Measurements from ENCODE around the gene RTTN.
"Not testable (repeated sequence)": the region's sequence is repeated elsewhere in the genome, so short reads cannot be mapped to it uniquely, and the experiment has no call there.

RTTN gene

DNA sequence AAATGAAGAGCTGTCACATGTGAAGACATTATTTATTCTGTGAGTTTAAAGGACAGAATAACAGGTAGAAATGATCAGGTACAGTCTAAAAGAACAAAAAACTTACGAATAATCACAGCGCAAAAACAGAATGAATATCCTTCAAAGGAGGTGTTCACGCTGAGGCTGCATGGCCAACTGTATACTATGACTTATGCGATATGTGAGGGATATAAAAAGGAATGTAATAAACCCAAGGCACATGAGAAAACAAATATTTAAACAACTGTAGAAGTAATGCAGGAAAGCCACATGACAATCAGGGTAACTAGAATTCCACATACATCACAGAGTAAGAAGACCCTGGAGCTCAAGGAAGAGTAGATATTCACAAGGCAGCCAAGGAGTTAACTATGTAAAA, 81.3 kb downstream of the RTTN start:
- Histone ChIP-seq H3K27me3 (no peaks in the 10 kb centered on the region), H3K36me3 (peaks cover 22 to 31% (median 23%) of the 10 kb centered on the region in 3 donors), H3K9me3 (no peaks in the 10 kb centered on the region), H3K4me3 (no peak overlapping the region), H3K27ac (no peak overlapping the region), H3K4me1 (no peaks in the 10 kb centered on the region)
- intact Hi-C loops (cut with DNase I; ENCODE audit: low total_unique reads) = no loop called here
- TF ChIP-seq CTCF (IDR thresholded peaks at IDR 0.05) = no peak
- no peak for DNase-seq

GRCh38 chr18:70121842-70122241, 83.6 kb downstream of the RTTN start:
- Histone ChIP-seq H3K36me3 (peaks cover 8 to 26% (median 15%) of the 10 kb centered on the region in 3 donors), H3K27me3 (no peaks in the 10 kb centered on the region)

DNA sequence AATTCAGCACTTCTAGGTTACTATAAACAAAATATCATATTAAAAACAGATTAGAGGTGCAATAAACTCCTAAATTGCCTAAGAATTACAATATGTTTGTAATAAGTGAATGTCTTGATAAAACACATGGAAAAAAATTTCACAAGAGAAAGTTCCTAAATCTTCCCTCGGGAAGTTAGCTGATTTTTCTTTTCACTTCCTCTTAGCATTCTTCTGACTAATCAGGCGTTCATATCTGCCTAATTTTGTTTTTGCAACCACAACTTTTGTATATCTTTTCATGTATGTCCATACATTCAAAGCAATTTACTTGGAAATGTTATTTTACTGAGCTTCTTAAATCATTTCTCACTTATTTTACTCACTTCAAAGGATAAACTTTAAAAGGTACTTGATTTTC, 88.5 kb downstream of the RTTN start:
- H3K9me3 ChIP-seq = no peaks in the 10 kb centered on the region
- H3K36me3 ChIP-seq = peaks cover 14 to 27% (median 20%) of the 10 kb centered on the region in 3 donors
- no peaks in the 10 kb centered on the region for H3K4me1 ChIP-seq
- intact Hi-C loops (cut with DNase I; ENCODE audit: low total_unique reads) = no loop called here
- no peak overlapping the region for H3K4me3 ChIP-seq
- no peak for TF ChIP-seq CTCF (IDR thresholded peaks at IDR 0.05)
- no peak for DNase-seq
- H3K27me3 ChIP-seq = no peaks in the 10 kb centered on the region
- no peak overlapping the region for H3K27ac ChIP-seq

More at GRCh38 chr18:70121842-70122241, 83.6 kb downstream of the RTTN start:
- no peak for DNase-seq
- no peaks in the 10 kb centered on the region for H3K9me3 ChIP-seq
- H3K4me1 ChIP-seq = no peaks in the 10 kb centered on the region
- intact Hi-C loops (cut with DNase I; ENCODE audit: low total_unique reads) = no loop called here
- no peak overlapping the region for H3K4me3 ChIP-seq
- TF ChIP-seq CTCF (IDR thresholded peaks at IDR 0.05) = no peak
- no peak overlapping the region for H3K27ac ChIP-seq

DNA sequence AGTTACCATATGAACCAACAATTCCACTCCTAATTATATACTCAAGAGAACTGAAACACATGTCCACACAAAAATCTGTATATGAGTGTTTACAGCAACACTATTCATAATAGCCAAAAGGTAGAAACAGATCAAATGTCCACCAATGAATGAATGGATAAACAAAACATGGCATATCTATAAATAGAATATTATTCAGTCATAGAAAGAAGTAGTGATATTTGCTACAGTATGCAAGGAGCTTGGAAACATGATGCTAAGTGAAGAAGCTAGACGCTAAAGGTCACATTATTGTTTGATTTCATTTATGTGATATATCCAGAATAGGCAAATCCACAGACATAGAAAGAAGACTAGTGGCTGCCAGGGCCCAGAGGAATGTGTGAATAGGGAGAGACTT, 92.0 kb downstream of the RTTN start:
- Histone ChIP-seq H3K36me3 (peaks cover 35 to 43% (median 39%) of the 10 kb centered on the region in 3 donors), H3K27me3 (no peaks in the 10 kb centered on the region), H3K9me3 (no peaks in the 10 kb centered on the region), H3K4me3 (no peak overlapping the region), H3K4me1 (no peaks in the 10 kb centered on the region), H3K27ac (no peak overlapping the region)
- intact Hi-C loops (cut with DNase I; ENCODE audit: low total_unique reads) = no loop called here
- DNase-seq = no peak
- no peak for TF ChIP-seq CTCF (IDR thresholded peaks at IDR 0.05)

DNA sequence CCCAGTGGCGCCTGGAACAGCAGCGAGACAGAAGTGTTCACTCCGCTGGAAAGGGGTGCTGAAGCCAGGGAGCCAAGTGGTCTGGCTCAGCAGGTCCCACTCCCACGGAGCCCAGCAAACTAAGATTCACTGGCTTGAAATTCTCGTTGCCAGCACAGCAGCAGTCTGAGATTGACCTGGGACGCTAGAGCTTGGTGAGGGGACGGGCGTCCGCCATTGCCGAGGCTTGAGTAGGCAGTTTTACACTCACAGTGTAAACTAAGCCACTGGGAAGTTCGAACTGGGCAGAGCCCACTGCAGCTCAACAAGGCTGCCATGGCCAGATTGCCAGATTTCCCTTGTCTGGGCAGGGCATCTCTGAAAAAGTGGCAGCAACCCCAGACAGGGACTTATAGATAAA, 94.8 kb downstream of the RTTN start:
- no peaks in the 10 kb centered on the region for H3K9me3 ChIP-seq
- intact Hi-C loops (cut with DNase I; ENCODE audit: low total_unique reads) = no loop called here
- H3K27me3 ChIP-seq = no peaks in the 10 kb centered on the region
- H3K36me3 ChIP-seq = peaks cover 51 to 58% (median 51%) of the 10 kb centered on the region in 3 donors
- H3K4me1 ChIP-seq = no peaks in the 10 kb centered on the region
- no peak for DNase-seq
- H3K4me3 ChIP-seq = no peak overlapping the region
- TF ChIP-seq CTCF (IDR thresholded peaks at IDR 0.05) = no peak
- no peak overlapping the region for H3K27ac ChIP-seq

DNA sequence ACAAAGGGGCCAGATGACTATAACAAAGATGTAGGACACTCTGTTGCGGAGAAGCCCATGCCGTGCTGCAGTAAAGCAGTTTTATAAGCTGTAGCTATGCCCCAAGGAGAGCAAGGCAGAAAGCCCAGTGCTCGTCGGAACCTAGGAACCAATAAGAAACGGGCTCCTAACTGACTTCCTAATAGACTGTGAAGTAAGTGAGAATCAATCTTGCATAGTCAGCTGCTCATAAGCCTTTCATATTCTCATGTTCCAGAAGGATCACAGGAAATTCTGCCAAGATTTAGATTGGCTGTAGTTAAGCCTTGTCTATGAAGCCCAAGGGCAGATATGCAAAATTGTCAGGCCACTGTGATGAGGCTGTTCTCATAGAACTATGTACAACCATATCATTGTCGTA, 98.4 kb downstream of the RTTN start:
- no peak overlapping the region for H3K4me3 ChIP-seq
- no peak overlapping the region for H3K27ac ChIP-seq
- H3K36me3 ChIP-seq = peaks cover 62 to 74% (median 65%) of the 10 kb centered on the region in 3 donors
- no peaks in the 10 kb centered on the region for H3K9me3 ChIP-seq
- no peaks in the 10 kb centered on the region for H3K4me1 ChIP-seq
- no peak for DNase-seq
- intact Hi-C loops (cut with DNase I; ENCODE audit: low total_unique reads) = no loop called here
- no peak for TF ChIP-seq CTCF (IDR thresholded peaks at IDR 0.05)
- H3K27me3 ChIP-seq = no peaks in the 10 kb centered on the region

- H3K4me1 ChIP-seq; H3K27me3 ChIP-seq; H3K4me3 ChIP-seq; intact Hi-C loops (cut with DNase I; ENCODE audit: low total_unique reads); DNase-seq; H3K27ac ChIP-seq: not testable (repeated sequence)
- Histone ChIP-seq H3K36me3 (peaks cover 34 to 44% (median 44%) of the 10 kb centered on the region in 3 donors), H3K9me3 (peaks cover 0 to 13% (median 7%) of the 10 kb centered on the region in 3 donors)
Observed at GRCh38 chr18:70102854-70103253, 102.6 kb downstream of the RTTN start.
